Fibroblast of the conjunctiva (primary cell): ENCODE results near the gene JMJD8.

Experiments used
- DNase-seq: peaks from one replicate; pipeline ENCODE4 v3.0.0-alpha.2; 2010; ENCODE audit warnings: low read depth

Gene JMJD8

DNA sequence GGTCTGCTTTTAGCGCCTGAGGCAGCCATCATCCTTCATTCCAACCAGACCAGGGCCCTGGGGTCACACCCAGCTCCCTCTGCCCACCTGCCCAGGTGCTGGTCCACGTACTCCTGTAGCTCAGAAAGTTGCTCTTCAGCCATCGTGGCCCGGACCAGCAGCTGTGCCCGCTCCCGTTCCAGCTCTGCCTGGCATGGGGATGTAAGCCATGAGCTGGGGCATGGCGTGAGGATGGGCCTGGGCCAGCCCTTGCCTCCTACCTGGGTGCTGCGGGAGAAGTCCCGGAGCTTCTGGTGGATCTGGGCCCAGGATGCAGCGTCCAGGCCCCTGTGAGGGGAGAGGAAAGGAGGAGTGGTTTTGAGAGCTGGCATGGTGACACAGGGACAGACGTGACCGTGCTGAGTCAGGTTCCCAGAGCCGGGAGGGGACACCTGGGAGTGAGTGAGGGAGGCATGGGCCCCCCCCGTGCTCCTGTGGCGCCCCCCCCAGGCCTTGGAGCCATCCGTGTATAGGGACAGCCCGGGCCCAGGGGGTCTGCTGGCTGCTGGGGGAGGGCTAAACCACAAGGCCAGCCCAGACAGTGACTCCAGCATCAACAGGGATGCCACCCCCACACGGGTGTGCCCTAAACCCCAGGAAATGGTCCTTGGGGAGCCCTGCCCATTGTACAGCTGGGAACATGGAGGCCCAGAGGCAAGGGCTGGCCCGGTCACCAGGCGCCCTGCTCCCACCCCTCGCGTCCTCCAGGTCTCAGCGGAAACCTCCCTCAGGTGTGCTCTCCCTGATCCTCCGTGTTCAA lies 38.9 kb upstream of the JMJD8 start:
- no peak for DNase-seq

DNA sequence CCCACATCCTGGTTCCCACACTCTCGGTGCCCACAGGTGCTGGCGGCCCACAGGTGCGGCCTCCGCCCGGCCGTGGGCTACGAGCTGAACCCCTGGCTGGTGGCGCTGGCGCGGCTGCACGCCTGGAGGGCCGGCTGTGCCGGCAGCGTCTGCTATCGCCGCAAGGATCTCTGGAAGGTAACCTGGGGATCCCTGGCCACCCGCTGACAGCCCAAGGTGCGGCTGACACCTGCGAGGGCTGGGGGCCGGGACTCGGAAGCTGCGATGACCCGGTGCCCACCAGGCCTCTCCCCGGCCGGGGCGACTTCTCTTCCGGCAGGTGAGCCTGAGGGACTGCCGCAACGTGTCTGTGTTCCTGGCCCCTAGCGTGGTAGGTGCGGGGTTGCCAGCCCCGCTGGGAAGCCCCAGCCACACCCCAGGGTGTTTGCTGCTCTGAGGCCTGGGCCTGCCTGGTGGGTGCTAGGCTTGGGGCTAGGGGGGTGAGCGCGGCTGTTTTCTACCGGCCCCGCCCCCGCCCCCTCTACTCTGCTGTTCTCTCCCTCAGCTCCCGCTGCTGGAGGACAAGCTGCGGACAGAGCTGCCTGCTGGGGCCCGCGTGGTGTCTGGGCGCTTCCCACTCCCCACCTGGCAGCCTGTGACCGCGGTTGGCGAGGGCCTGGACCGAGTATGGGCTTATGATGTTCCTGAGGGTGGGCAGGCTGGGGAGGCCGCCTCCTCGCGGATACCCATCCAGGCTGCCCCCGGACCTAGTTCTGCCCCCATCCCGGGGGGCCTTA lies 37.8 kb upstream of the JMJD8 start:
- DNase-seq: no peak

- peak; percentile 39 for DNase-seq
Observed at GRCh38 chr16:720990-721764, 37.0 kb upstream of the JMJD8 start, which contains the start of gene ANTKMT. TSS of gene ANTKMT (plus strand) at chr16:721146. CDS start at chr16:721275, 129 bp downstream.

GRCh38 chr16:720447-720989 lies 36.4 kb upstream of the JMJD8 start:
- peak; percentile 30 for DNase-seq

- no peak for DNase-seq
Observed at GRCh38 chr16:719815-720446, 35.8 kb upstream of the JMJD8 start.

GRCh38 chr16:718922-719321 lies 34.8 kb upstream of the JMJD8 start:
- no peak for DNase-seq

GRCh38 chr16:718389-718788 lies 34.3 kb upstream of the JMJD8 start:
- DNase-seq: no peak

GRCh38 chr16:717450-718245 lies 33.5 kb upstream of the JMJD8 start:
- DNase-seq: no peak

- no peak for DNase-seq
Observed at GRCh38 chr16:716768-717325, 32.7 kb upstream of the JMJD8 start.

GRCh38 chr16:716200-716568 lies 32.0 kb upstream of the JMJD8 start:
- DNase-seq: peak; percentile 48

- no peak for DNase-seq
Observed at GRCh38 chr16:715477-716199, 31.5 kb upstream of the JMJD8 start.

GRCh38 chr16:714558-715476 lies 30.7 kb upstream of the JMJD8 start, which contains the start of gene METRN:
TSS of gene METRN (plus strand) at chr16:715118. CDS start at chr16:715290, 172 bp downstream.
- DNase-seq: peak; percentile 48

DNA sequence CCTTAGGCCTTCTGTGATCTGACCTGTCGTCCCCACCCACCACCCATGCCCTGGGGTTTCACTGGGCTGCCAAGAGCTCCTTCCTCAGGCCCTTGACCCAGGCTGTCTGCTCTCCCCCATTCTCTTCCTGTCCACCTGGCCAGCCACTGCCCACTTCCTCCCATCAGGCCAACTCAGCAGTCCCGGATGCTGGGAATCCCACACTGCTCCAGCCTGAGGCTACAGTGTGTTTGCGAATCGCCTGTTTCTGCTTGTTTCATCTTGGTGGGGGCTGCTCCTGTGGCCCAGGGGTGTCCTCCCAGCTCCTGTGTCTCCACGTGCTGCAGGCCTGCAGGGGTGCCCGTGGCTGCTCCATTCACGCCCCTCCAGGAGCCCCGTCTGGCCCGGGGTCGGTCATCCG lies 29.9 kb upstream of the JMJD8 start:
- DNase-seq: no peak

DNA sequence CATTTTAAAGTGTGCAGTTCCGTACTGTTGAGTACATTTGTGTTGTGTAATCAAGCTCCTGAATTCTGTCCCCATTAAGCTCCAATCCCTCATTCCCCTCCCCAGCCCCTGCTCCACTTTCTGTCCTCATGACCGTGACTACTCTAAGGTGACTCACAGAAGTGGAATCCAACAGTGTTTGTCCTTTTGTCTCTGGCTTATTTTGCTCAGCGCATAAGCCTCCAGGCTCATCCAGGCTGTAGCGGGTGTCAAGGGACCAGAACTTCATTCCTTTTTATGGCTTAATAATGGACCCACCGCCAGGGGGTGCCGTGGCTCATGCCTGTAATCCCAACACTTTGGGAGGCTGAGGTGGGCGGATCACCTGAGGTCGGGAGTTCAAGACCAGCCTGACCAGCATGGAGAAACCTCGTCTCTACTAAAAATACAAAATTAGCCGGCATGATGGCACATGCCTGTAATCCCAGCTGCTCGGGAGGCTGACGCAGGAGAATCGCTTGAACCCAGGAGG lies 28.7 kb upstream of the JMJD8 start:
- peak; percentile 73 for DNase-seq

DNA sequence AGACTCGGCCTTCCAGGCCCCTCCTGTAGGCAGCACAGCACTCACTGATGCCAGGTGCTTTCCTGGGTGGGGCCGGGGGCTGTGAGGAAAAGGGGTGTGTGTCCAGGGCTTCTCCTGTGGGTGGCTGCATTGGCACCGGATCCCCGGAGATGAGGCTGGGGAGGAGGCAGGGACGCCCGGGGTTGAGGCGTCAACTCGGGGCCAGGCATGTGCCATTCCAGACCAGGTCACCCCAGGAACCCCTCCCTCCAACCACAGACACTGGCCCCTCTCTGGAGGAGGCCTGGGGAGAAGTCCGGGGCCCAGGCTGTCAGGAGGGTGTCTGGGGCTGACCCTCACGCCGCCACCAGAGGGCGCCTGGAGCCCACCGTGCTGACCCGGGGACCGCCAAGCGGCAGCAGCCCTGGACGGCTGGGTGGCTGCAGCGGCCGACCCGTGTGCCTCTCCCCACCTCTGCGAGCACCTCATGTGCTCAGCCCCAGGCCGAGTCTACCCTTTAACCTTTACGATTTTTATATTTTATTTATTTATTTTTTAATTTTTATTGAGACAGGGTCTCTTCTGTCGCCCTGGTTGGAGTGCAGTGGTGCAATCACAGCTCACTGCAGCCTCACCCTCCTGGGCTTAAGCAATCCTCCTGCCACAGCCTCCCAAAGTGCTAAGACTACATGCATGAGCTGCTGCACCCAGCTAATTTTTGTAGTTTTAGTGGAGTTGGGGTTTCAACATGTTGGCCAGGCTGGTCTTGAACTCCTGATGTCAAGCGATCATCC lies 27.6 kb upstream of the JMJD8 start:
- peak; percentile 32 for DNase-seq

DNA sequence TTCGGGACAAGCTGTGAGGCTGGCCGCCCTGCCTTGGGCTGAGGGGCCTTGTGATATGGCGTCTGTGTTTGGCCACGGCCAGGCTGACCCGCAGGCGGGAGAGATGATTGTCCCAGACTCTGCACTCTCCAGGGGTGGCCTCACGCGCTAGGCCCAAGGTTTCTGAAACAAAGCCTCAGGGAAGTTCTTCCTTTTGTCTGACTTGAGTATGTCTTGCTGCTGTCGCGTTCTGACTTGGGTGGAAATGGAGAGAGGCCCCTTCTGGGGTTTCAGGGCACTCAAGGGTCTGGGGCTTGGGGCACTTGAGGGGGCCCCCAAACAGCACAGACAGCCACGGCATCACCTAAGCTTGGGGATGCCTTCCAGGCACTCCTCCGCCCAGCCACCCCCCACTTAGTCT lies 26.9 kb upstream of the JMJD8 start:
- no peak for DNase-seq

DNA sequence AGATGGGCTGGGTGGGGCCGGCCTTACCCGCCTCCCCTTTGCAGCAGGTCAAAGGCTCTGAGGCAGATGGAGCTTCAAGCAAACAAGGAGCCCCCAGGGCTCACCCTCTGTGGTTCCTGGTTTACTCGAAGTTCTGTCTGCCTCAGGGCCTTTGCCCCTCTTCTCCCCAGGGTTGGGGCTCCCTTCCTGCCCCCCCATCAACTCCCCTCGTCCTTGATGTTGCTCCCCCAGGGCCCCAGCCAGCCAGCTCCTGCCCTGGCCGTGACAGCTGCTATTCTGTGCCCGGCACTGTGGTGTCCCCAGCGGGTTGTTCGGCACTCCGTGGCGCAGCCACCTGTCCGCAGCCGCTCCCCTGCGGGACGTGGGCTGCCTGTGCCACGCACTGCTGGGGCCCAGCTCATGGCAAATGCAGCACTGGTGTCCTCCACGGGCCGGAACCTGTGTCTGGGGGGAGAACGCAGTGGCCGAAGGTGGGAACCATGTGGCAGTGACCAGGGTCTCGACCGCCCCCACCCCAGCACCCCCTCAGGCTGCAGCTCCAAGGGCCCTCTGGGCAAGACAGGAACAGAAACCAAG lies 26.5 kb upstream of the JMJD8 start:
- DNase-seq: no peak
